Gastrocnemius medialis (tissue), 4 donors: Measurements from ENCODE around the gene MITD1. TPM values are rescaled to one million over a fixed set of nuclear protein-coding genes. Genes with fewer than 3 reads are reported as not detected.

Experiments
- ATAC-seq, 2 donors: fragments of 150-250 bp; one replicate each; pipeline ENCODE4 v1.9.1; 2016
- DNase-seq, 2 donors: peaks; one replicate each; pipeline ENCODE4 v3.0.0-alpha.2; 2019
- H3K27ac ChIP-seq, 4 donors: fragments of 200-600 bp; sonication (generic); 1 replicate in 1 of 4; 2 replicates in 3 of 4; pipeline ENCODE4 v1.5.1; 2016 to 2018; ENCODE audit warnings: mild to moderate bottlenecking in 2 of 4, moderate library complexity in 1 of 4
- H3K27me3 ChIP-seq, 3 donors: fragments of 200-600 bp; sonication (generic) in 2 of 3; 1 replicate in 1 of 3; 2 replicates in 2 of 3; pipeline versions ENCODE4 v1.5.1 to v1.6.0; 2016 to 2019; ENCODE audit warnings: mild to moderate bottlenecking in 1 of 3, moderate library complexity in 1 of 3
- H3K36me3 ChIP-seq, 2 donors: fragments of 200-600 bp; sonication (generic) in 1 of 2; one replicate each; pipeline ENCODE4 v1.5.1; 2017 to 2018
- H3K4me1 ChIP-seq, 2 donors: fragments of 200-600 bp; sonication (generic) in 1 of 2; one replicate each; pipeline ENCODE4 v1.5.1; 2016 to 2017; ENCODE audit warnings: mild to moderate bottlenecking in 2 of 2
- H3K4me3 ChIP-seq, 4 donors: fragments of 200-600 bp; sonication (generic) in 3 of 4; 1 replicate in 1 of 4; 2 replicates in 3 of 4; pipeline ENCODE4 v1.5.1; 2016 to 2019; ENCODE audit warnings: mild to moderate bottlenecking in 2 of 4
- H3K9me3 ChIP-seq, 3 donors: fragments of 200-600 bp; sonication (generic) in 2 of 3; 1 replicate in 1 of 3; 2 replicates in 2 of 3; pipeline ENCODE4 v1.5.1; 2016 to 2019
- POLR2A ChIP-seq, 2 donors: fragments of 450-650 bp; IDR thresholded peaks; one replicate each; pipeline ENCODE4 v1.6.1; 2017; ENCODE audit warnings: antibody characterized with exemption in 2 of 2, mild to moderate bottlenecking in 2 of 2, moderate library complexity in 2 of 2
- in situ Hi-C, 4 donors: fragments of 200-750 bp; cut with MboI; loops; one replicate each; pipeline versions ENCODE4 v1.15.0 to v1.8.0; 2017; ENCODE audit warnings: low sequenced_read_pairs in 4 of 4
- intact Hi-C: fragments of 100-400 bp; cut with DNase I; formaldehyde crosslinking; loops from one replicate; pipeline ENCODE4 v1.15.1; 2023; ENCODE audit warnings: low total_unique reads
- total RNA-seq, 4 donors: library from RNA; depleted of rRNA; stranded (reverse); fragments of >200 nt; gene quantifications; one replicate each; pipeline versions ENCODE4 v1.1.0 to v1.2.3, GENCODE V29; 2016
- TF ChIP-seq, protein P1 (sequence below), 5 experiments: fragments of 450-650 bp in 3 of 5; fragments of 200-600 bp in 2 of 5; sonication (generic) in 2 of 5; IDR thresholded peaks in 4 of 5; conservative IDR thresholded peaks in 1 of 5; 1 replicate in 4 of 5; 2 replicates in 1 of 5; pipeline ENCODE4 v1.5.1; 2016 to 2019; ENCODE audit warnings: antibody characterized with exemption in 5 of 5, mild to moderate bottlenecking in 3 of 5, moderate library complexity in 3 of 5

MITD1 gene
- total RNA-seq, 4 donors from 2014 or later: 12.3 to 16.8 (median 13.2) TPM

DNA sequence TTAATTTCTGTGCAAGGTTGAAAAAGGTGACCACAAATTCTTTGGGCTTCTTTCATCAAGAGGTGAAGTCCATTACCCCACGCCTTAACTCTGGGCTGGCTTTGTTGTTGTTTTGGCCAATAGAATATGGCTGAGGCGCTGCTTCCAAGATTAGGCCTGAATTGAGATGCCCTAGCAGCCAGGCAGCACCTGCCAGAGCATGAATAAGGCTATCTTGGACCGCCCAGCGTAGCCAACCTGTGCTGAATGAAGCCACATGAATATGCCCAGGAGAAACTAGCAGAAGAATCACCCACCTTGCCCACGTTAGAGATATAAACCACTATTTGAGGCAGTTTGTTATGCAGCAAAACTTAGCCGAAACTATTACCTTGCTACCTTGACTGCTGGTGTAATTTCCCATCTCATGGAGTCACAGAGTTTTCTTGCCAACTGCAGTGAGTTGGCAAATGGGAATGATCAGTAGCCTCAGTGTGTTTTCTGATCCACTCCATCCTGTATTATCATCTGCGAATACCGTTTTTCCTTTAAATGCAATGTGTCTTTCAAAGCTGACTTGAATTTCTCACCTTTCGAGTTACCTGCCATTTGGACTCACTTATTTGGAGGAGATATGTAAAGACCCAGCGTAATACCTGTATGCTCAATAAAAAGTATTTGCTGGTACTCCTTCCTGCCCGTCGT lies 26.8 kb downstream of the MITD1 start:
- intact Hi-C loops: loop anchor here (1.0 to 10.0 kb wide), 5 partner anchors 13 to 549 kb away; partner anchors contain the start of genes C2orf15, COA5, EIF5B and MGAT4A
- in situ Hi-C loops: no loop called here
- ATAC-seq: peak; percentile 46 to 52

DNA sequence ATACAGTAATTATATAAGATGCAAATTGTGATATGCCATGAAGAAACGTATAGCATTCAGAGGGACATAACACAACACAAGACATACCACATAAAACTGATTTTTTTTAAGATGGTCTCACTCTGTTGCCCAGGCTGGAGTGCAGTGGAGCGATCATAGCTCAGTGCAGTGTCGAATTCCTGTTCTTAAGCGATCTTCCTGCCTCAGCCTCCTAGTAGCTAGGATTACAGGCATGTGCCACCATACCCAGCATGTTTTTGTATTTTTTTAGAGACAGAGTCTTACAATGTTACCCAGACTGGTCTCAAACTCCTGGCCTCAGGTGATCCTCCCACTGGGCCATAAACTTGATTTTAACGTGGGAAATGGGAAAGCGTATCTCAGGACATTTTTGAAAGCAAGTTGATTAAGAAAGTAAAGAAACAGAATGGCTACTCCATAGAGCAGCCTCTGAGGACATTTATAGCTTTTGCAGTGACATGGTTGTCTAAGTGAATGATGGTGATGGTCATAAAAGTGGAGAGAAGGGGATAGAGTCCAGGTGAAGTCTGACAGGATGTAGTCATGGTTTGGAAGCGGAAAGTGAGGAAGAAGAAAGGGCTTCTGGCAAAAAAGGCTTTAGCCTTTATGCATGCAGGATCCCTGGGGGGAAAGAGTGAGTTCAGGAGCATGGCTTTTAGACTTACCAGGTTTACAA lies 28.5 kb downstream of the MITD1 start:
- H3K4me1 ChIP-seq: peaks cover 20 to 36% of the 10 kb centered on the region in 2 donors
- no peaks in the 10 kb centered on the region for H3K9me3 ChIP-seq
- H3K27me3 ChIP-seq: no peaks in the 10 kb centered on the region
- H3K4me3 ChIP-seq: no peak overlapping the region
- TF ChIP-seq, protein P1, sequence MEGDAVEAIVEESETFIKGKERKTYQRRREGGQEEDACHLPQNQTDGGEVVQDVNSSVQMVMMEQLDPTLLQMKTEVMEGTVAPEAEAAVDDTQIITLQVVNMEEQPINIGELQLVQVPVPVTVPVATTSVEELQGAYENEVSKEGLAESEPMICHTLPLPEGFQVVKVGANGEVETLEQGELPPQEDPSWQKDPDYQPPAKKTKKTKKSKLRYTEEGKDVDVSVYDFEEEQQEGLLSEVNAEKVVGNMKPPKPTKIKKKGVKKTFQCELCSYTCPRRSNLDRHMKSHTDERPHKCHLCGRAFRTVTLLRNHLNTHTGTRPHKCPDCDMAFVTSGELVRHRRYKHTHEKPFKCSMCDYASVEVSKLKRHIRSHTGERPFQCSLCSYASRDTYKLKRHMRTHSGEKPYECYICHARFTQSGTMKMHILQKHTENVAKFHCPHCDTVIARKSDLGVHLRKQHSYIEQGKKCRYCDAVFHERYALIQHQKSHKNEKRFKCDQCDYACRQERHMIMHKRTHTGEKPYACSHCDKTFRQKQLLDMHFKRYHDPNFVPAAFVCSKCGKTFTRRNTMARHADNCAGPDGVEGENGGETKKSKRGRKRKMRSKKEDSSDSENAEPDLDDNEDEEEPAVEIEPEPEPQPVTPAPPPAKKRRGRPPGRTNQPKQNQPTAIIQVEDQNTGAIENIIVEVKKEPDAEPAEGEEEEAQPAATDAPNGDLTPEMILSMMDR (IDR thresholded peaks at IDR 0.05 in 4 of 5, conservative IDR thresholded peaks at IDR 0.05 in 1 of 5): no peak
- TF ChIP-seq POLR2A (IDR thresholded peaks at IDR 0.05): no peak
- no peaks in the 10 kb centered on the region for H3K36me3 ChIP-seq
- no peak for ATAC-seq
- in situ Hi-C loops: no loop called here
- no peak for DNase-seq
- H3K27ac ChIP-seq: no peak overlapping the region
- intact Hi-C loops: loop anchor here (10.0 kb wide), 2 partner anchors 418 to 548 kb away; partner anchors contain the start of genes COA5, MGAT4A and UNC50

More for the DNA sequence above, 26.8 kb downstream of the MITD1 start:
- H3K4me1 ChIP-seq: peaks cover 20 to 36% of the 10 kb centered on the region in 2 donors
- H3K4me3 ChIP-seq: peak overlapping the region; percentile 61 to 92 (median 86)
- no peaks in the 10 kb centered on the region for H3K9me3 ChIP-seq
- peak overlapping the region; percentile 86 to 99 (median 94) for H3K27ac ChIP-seq
- TF ChIP-seq POLR2A (IDR thresholded peaks at IDR 0.05): no peak
- TF ChIP-seq, protein P1 (IDR thresholded peaks at IDR 0.05 in 4 of 5, conservative IDR thresholded peaks at IDR 0.05 in 1 of 5): no peak
- no peaks in the 10 kb centered on the region for H3K27me3 ChIP-seq
- H3K36me3 ChIP-seq: peaks cover 0 to 6% of the 10 kb centered on the region in 2 donors
- DNase-seq: peak in 1 of 2 donors; percentile 28

DNA sequence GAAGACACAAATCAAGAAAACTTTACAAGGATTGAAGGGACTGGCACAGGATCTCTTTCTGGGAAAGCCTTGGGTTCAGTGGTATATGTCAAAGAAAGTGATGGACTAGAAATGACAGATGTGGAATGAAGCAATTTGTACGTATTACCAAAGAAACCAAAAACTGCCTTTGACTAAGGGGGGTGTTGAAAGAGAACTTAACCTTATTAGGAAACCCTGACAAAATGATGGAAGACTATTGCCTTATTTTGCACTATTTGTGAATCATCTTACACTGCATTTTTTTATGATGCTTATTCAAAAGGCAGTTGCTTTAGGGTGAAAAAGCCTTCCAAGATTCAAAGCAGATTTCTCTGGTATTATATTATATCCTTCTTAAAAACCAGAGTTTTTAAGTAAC lies 30.2 kb downstream of the MITD1 start:
- Histone ChIP-seq H3K9me3 (no peaks in the 10 kb centered on the region), H3K27me3 (no peaks in the 10 kb centered on the region), H3K4me3 (no peak overlapping the region), H3K4me1 (peaks cover 14 to 30% of the 10 kb centered on the region in 2 donors), H3K36me3 (no peaks in the 10 kb centered on the region), H3K27ac (no peak overlapping the region)
- DNase-seq: no peak
- TF ChIP-seq, protein P1 (IDR thresholded peaks at IDR 0.05 in 4 of 5, conservative IDR thresholded peaks at IDR 0.05 in 1 of 5): no peak
- TF ChIP-seq POLR2A (IDR thresholded peaks at IDR 0.05): no peak
- in situ Hi-C loops (no loop called here), intact Hi-C loops (loop anchor here (10.0 kb wide), 2 partner anchors 416 to 546 kb away; partner anchors contain the start of genes COA5, MGAT4A and UNC50)
- no peak for ATAC-seq

DNA sequence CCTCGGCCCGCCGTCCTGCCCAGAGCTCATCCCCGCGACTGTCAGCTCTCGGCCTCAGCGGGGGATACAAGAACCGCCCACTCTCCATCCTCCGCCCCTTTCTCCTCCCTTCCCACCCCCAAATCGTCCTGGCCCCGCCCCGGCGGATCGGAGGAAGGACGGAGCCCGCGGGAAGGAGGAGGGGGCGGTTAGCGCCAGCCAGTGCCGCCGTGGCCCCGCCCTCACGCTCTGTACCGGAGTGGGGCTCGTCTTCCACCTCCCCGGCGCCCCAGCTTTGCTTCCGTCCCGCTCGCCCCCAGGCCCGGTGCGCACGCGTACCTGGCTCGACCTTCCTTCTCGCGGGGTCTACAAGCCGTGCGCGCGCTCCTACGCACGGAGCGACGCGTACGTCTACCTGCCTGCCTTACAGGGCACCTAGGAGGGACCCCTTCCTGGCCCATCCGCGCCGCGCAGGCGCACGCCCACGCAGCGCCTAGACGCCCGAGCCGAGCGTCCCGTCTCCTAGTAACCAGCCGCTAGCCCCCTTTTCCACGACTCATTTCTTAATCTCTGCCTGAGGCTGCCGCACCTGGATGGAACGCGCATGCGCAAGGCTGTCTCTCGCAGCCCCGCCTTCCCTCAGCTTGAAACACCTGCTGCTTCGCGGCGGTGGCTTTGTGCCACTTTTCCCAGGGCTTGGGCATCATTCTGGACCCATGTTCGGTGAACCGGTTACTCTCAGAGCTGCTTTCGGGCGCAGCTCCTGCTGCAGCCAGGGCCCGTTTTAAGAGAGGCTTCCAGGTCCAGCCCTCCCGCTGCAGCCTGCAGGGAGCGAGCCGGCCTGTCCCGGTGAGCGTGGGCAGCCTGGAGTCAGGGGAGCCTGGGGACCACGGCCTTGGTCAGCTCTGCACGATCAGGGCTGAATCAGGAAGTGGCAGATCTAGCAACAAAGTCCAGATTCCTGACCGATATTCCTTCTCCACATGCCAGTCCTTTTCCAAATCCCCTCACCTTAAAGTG lies 39.4 kb downstream of the MITD1 start, which contains the start of gene C2orf15:
Gene C2orf15 (plus strand): TSS at position 598 of the 999 bp plus-strand sequence. CDS start 8,852 bp downstream, outside the sequence.
- peaks cover 4 to 11% of the 10 kb centered on the region in 2 donors for H3K4me1 ChIP-seq
- H3K36me3 ChIP-seq: no peaks in the 10 kb centered on the region
- no peaks in the 10 kb centered on the region for H3K27me3 ChIP-seq
- ATAC-seq (peak; percentile 96 to 97), DNase-seq (peak; percentile 82 to 86)
- H3K27ac ChIP-seq: peak within 1 kb of the TSS; percentile 78 to 81 (median 79)
- peak within 1 kb of the TSS; percentile 80 to 98 (median 88) for H3K4me3 ChIP-seq
- no peaks in the 10 kb centered on the region for H3K9me3 ChIP-seq
- TF ChIP-seq POLR2A (IDR thresholded peaks at IDR 0.05): peak; percentile 10 to 73
- TF ChIP-seq, protein P1 (IDR thresholded peaks at IDR 0.05 in 4 of 5, conservative IDR thresholded peaks at IDR 0.05 in 1 of 5): no peak
- intact Hi-C loops: loop anchor here (1.0 to 2.0 kb wide), 3 partner anchors 13 to 349 kb away; partner anchors contain the start of genes LIPT1, MITD1, MRPL30 and REV1
- in situ Hi-C loops: no loop called here
